ENCODE results near the gene ANGPTL8. TPM values are rescaled to one million over a fixed set of nuclear protein-coding genes. Genes with fewer than 3 reads are reported as not detected.

Gene ANGPTL8
- total RNA-seq, 6 donors from 2014 or later = 5.2 TPM; not detected in 5

DNA sequence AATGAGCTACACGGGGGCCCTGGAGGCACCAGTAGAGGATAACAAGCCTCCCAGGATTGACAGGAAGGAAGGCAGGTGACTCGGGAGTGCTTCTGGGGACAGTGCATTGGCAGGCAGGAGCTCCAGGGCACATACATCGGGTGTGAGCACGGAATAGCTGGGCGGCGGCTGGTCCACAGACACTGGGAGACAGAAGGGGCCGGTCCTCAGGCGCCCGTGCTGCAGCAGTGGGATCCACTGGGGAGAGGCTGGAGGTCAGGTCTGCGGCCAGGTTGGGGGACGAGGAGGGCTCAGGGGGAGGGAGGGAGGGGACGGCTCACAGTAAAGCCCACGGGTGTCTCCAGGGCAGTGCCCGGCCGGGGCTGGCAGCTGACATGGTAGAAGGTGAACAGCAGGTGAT, 2.1 kb upstream of the ANGPTL8 start:
- 88 to 95% methylated on average over 9 to 12 of the region's 15 CpGs for WGBS, 2 donors
- peaks cover 0 to 98% (median 54%) of the 10 kb centered on the region in 4 donors for H3K36me3 ChIP-seq
- no peaks in the 10 kb centered on the region for H3K27me3 ChIP-seq
- DNase-seq (no peak), ATAC-seq (ENCODE audit: low FRiP score in 2 of 2) (no peak)
- TF ChIP-seq POLR2AphosphoS5 (IDR thresholded peaks at IDR 0.05) (no peak), EP300 (IDR thresholded peaks at IDR 0.05) (no peak), POLR2A (IDR thresholded peaks at IDR 0.05) (no peak)
- TF ChIP-seq, protein P1, sequence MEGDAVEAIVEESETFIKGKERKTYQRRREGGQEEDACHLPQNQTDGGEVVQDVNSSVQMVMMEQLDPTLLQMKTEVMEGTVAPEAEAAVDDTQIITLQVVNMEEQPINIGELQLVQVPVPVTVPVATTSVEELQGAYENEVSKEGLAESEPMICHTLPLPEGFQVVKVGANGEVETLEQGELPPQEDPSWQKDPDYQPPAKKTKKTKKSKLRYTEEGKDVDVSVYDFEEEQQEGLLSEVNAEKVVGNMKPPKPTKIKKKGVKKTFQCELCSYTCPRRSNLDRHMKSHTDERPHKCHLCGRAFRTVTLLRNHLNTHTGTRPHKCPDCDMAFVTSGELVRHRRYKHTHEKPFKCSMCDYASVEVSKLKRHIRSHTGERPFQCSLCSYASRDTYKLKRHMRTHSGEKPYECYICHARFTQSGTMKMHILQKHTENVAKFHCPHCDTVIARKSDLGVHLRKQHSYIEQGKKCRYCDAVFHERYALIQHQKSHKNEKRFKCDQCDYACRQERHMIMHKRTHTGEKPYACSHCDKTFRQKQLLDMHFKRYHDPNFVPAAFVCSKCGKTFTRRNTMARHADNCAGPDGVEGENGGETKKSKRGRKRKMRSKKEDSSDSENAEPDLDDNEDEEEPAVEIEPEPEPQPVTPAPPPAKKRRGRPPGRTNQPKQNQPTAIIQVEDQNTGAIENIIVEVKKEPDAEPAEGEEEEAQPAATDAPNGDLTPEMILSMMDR (IDR thresholded peaks at IDR 0.05) = no peak
- no peaks in the 10 kb centered on the region for H3K4me1 ChIP-seq
- peak overlapping the region in 1 of 4 donors; percentile 26 for H3K27ac ChIP-seq
- peaks cover 0 to 4% (median 0%) of the 10 kb centered on the region in 4 donors for H3K9me3 ChIP-seq
- H3K4me3 ChIP-seq = no peak overlapping the region

DNA sequence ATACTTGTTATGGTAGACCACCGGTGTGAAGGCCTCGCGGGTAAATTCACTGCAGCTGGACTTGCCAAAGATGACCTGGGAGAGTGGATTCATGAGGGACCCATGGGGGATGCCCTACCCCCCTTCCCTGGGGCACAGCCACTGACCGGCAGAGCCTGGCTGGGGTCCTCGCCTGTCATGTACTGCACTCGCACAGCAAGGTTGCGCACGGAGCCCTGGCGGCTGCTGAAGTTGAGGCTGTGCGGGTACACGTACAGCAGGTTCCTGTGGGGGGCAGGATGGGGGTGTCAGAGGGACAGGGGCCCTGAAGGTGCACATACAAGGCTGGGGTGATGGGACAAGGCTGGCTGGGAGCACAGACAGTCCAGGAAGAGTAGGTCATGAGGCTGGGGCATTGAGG, 1.4 kb upstream of the ANGPTL8 start:
- peaks cover 0 to 4% (median 3%) of the 10 kb centered on the region in 4 donors for H3K4me1 ChIP-seq
- TF ChIP-seq POLR2A (IDR thresholded peaks at IDR 0.05) (no peak), EP300 (IDR thresholded peaks at IDR 0.05) (no peak), POLR2AphosphoS5 (IDR thresholded peaks at IDR 0.05) (no peak)
- TF ChIP-seq, protein P1 (IDR thresholded peaks at IDR 0.05) = no peak
- H3K9me3 ChIP-seq = peaks cover 0 to 4% (median 0%) of the 10 kb centered on the region in 4 donors
- no peak for ATAC-seq (ENCODE audit: low FRiP score in 2 of 2)
- peak in 1 of 2 donors; percentile 73 for DNase-seq
- H3K27ac ChIP-seq = no peak overlapping the region
- H3K4me3 ChIP-seq = no peak overlapping the region
- 94 to 96% methylated on average over 10 to 11 of the region's 11 CpGs for whole genome bisulfite sequencing, 2 donors
- no peaks in the 10 kb centered on the region for H3K27me3 ChIP-seq
- peaks cover 0 to 98% (median 48%) of the 10 kb centered on the region in 4 donors for H3K36me3 ChIP-seq

- no peaks in the 10 kb centered on the region for H3K27me3 ChIP-seq
- H3K4me3 ChIP-seq = no peak overlapping the region
- H3K36me3 ChIP-seq = peaks cover 0 to 90% (median 45%) of the 10 kb centered on the region in 4 donors
- 91 to 95% methylated on average over 6 of the region's 6 CpGs for WGBS, 2 donors
- H3K9me3 ChIP-seq = peaks cover 0 to 4% (median 0%) of the 10 kb centered on the region in 4 donors
- no peak for DNase-seq
- ATAC-seq (ENCODE audit: low FRiP score in 2 of 2) = no peak
- TF ChIP-seq POLR2AphosphoS5 (IDR thresholded peaks at IDR 0.05) = no peak
- no peak for TF ChIP-seq EP300 (IDR thresholded peaks at IDR 0.05)
- TF ChIP-seq, protein P1 (IDR thresholded peaks at IDR 0.05) = no peak
- no peak for TF ChIP-seq POLR2A (IDR thresholded peaks at IDR 0.05)
- peak overlapping the region in 1 of 4 donors; percentile 21 for H3K27ac ChIP-seq
- peaks cover 6 to 11% (median 9%) of the 10 kb centered on the region in 4 donors for H3K4me1 ChIP-seq
These were observed 540 bp upstream of the ANGPTL8 start for GRCh38 chr19:11238781-11239376.

- Histone ChIP-seq H3K4me3 (no peak overlapping the region), H3K27ac (peak overlapping the region in 1 of 4 donors; percentile 21), H3K9me3 (peaks cover 0 to 4% (median 0%) of the 10 kb centered on the region in 4 donors), H3K4me1 (peaks cover 8 to 16% (median 14%) of the 10 kb centered on the region in 4 donors), H3K27me3 (no peaks in the 10 kb centered on the region), H3K36me3 (peaks cover 0 to 84% (median 39%) of the 10 kb centered on the region in 4 donors)
- no peak for ATAC-seq (ENCODE audit: low FRiP score in 2 of 2)
- 95 to 98% methylated on average over 4 to 8 of the region's 8 CpGs for WGBS, 2 donors
- TF ChIP-seq EP300 (IDR thresholded peaks at IDR 0.05) = no peak
- TF ChIP-seq POLR2A (IDR thresholded peaks at IDR 0.05) = no peak
- no peak for TF ChIP-seq POLR2AphosphoS5 (IDR thresholded peaks at IDR 0.05)
- TF ChIP-seq, protein P1 (IDR thresholded peaks at IDR 0.05) = no peak
- no peak for DNase-seq
These were observed 607 bp downstream of the ANGPTL8 start for GRCh38 chr19:11240008-11240444.
